Fibroblast of the aortic adventitia (primary cell): ENCODE results near the gene LRRC4. TPM values are rescaled to one million over a fixed set of nuclear protein-coding genes. Genes with fewer than 3 reads are reported as not detected.

ENCODE experiments used
- DNase-seq: peaks from one replicate; pipeline ENCODE4 v3.0.0-alpha.2; 2010; ENCODE audit warnings: low read depth
- H3K4me3 ChIP-seq: 2 replicates; pipeline ENCODE4 v1.5.1; 2011; ENCODE audit warnings: low read depth, mild to moderate bottlenecking, control low read depth, low read length, moderate library complexity
- total RNA-seq: library from RNA; depleted of rRNA; stranded (reverse); fragments of >200 nt; gene quantifications from 2 replicates; pipeline ENCODE4 v1.2.3, GENCODE V29; 2012; ENCODE audit warnings: low replicate concordance
- TF ChIP-seq, protein P1 (sequence below): IDR thresholded peaks from 2 replicates; pipeline ENCODE4 v1.5.1; 2011; ENCODE audit warnings: mild to moderate bottlenecking, low read length, control low read depth, inconsistent platforms; ENCODE audit not compliant: insufficient read depth

The LRRC4 gene
- total RNA-seq, 1 donor: 0.27 TPM

DNA sequence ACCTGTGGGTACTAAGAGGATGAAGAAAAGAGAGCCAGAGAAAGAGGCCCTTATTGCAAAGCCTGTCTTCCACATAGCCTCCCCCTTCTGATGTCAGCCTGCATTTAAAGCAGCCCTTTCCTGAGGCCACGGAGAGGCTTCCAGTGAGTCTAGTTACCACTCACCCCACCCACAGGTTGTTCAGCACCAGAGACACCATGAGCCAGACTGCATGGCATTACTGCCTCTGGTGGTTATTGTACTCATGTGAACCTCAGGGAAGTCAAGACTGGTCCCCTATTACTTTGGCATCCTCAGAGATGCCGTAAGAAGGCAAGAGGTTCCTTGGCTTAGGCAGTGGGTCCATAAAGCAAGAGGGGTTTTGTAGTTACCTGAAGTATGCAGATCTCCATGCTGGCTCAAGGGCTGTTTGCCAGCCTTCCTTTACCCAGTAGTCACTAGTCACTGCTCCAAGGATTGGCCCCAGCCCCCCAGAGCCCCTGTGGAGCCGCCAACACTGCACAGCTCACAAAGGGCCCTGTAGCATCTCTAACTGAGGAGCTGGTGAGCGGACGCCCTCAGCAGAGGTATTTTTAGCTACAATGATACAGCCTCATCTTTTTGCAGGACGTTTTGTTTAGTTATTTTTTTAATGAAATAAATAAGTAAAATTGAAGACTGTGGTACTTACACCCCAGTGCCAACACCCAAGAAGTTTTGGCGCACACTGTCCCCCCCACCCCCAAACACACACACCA lies 20.7 kb downstream of the LRRC4 start:
- DNase-seq: no peak
- TF ChIP-seq, protein P1, sequence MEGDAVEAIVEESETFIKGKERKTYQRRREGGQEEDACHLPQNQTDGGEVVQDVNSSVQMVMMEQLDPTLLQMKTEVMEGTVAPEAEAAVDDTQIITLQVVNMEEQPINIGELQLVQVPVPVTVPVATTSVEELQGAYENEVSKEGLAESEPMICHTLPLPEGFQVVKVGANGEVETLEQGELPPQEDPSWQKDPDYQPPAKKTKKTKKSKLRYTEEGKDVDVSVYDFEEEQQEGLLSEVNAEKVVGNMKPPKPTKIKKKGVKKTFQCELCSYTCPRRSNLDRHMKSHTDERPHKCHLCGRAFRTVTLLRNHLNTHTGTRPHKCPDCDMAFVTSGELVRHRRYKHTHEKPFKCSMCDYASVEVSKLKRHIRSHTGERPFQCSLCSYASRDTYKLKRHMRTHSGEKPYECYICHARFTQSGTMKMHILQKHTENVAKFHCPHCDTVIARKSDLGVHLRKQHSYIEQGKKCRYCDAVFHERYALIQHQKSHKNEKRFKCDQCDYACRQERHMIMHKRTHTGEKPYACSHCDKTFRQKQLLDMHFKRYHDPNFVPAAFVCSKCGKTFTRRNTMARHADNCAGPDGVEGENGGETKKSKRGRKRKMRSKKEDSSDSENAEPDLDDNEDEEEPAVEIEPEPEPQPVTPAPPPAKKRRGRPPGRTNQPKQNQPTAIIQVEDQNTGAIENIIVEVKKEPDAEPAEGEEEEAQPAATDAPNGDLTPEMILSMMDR: no peak
- H3K4me3 ChIP-seq: no peak overlapping the region

DNA sequence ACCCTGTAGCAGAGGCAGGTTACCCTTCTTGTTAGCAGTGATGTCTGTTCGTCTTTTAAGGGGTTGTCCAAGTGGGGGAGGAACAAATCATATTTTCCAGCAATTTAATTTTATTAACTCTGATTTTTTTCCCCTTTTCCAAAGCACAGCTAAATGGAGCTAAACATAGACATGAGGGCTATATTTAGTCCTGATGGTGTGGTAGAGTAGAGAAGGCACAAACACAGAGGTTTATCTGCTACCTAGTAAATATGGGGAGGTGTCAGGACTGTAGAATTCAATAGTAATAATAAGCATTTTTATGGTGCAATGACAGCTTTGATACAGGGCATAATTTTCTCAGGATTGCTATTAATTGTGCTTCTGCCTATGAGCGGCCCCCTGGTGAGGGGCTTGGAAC lies 22.5 kb downstream of the LRRC4 start:
- DNase-seq: no peak
- TF ChIP-seq, protein P1: no peak
- H3K4me3 ChIP-seq: no peak overlapping the region

DNA sequence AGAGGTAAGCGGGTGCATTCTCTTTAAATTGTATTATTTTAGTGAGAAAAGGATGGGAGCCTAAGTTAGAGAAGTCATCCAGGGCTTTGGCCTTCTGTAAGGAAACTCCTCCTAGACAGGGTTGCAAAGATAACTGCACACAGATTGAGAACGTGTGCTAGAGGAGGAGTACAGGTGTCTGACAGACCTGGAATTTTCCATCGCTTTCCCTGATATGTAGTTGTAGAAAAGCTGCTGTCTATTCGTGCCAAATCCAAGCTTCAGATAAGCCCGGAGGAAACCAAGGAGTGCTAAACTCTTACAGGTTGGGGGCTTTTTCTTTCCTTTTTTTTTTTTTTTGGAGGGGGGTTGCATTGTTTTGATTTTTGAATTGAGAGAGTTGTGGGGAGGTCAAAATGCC lies 23.1 kb downstream of the LRRC4 start:
- DNase-seq: no peak
- H3K4me3 ChIP-seq: no peak overlapping the region
- TF ChIP-seq, protein P1: no peak

DNA sequence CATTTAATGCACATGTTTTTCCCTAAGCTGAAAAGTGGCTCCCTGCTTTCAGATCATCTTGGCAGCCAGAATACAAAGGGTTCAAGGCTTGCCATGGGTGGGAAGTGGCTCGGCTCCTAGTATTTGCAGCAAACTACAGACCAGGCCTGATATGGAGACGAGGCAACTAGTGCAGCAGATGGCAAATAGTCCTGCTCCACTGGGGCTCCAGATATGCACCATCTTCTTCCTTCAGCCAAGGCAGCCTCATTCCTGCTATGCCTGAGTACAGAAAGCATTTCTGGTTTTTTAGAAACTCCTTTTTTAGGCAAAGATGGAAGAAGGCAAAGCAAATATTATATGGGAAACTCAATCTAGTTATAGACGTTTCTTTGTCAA lies 23.9 kb downstream of the LRRC4 start:
- no peak for DNase-seq
- TF ChIP-seq, protein P1: no peak
- no peak overlapping the region for H3K4me3 ChIP-seq

DNA sequence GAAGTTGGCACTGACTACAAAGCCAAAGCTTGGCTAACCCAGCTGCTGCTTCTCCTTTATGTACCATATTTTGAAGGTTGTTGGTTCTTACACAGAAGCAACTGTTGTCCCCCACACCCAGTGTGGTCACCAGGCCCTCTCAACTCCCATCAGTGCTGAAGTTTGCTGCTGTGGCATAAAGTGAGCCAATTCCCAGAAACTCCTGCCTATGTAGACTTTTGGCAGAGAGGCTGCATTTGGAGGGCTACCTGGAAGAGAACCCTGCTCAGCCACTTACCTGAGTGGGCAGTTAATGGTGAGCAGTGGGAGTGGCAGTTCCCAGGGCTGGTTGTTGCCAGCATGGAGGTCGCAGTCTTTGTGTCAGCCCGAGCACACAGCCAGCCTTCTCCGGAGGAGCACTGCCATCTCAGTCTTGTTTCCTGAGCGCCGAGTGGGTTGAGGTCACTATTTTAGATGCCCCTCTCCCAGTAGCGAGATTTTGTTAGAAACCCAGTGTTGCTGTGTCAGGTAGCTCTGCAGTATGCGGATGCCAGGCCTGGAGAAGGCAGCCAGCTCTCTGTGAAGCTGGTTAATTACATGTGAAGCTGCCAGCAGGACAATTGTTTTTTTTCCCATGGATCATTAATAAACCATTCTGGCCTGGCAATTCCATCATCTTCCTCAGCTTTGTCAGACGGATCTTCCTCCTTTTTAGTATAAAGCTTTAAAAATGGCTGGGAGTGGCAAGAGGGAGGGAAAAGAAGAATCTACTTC lies 24.5 kb downstream of the LRRC4 start:
- TF ChIP-seq, protein P1: no peak
- DNase-seq: no peak
- H3K4me3 ChIP-seq: no peak overlapping the region

DNA sequence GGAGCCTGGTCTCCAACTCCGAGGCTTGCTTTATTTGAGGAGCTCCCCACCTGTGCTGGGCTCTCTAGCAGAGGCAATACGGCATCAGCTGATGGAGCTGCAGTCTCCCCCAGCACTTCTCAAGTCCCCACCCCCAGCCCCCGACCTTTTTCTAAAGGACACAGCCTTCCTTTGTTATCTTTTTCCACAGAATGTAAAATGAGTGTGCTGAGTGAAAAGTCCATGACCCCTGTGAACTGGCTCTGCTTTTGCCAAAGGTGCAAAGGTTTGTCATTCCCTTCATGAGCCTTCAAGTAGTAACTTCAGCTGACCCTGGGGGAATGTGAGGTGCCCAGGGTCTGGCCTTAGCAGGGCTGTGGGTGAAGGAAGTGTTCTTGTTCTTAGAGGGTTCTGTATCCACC lies 25.5 kb downstream of the LRRC4 start:
- TF ChIP-seq, protein P1: no peak
- H3K4me3 ChIP-seq: no peak overlapping the region
- no peak for DNase-seq
